Gastrocnemius medialis (tissue), 4 donors: Measurements from ENCODE around the gene UAP1L1. TPM values are rescaled to one million over a fixed set of nuclear protein-coding genes. Genes with fewer than 3 reads are reported as not detected.

Experiments used
- ATAC-seq, 2 donors: fragments of 150-250 bp; one replicate each; pipeline ENCODE4 v1.9.1; 2016
- DNase-seq, 2 donors: peaks; one replicate each; pipeline ENCODE4 v3.0.0-alpha.2; 2019
- H3K27ac ChIP-seq, 4 donors: fragments of 200-600 bp; sonication (generic); 1 replicate in 1 of 4; 2 replicates in 3 of 4; pipeline ENCODE4 v1.5.1; 2016 to 2018; ENCODE audit warnings: mild to moderate bottlenecking in 2 of 4, moderate library complexity in 1 of 4
- H3K27me3 ChIP-seq, 3 donors: fragments of 200-600 bp; sonication (generic) in 2 of 3; 1 replicate in 1 of 3; 2 replicates in 2 of 3; pipeline versions ENCODE4 v1.5.1 to v1.6.0; 2016 to 2019; ENCODE audit warnings: mild to moderate bottlenecking in 1 of 3, moderate library complexity in 1 of 3
- H3K36me3 ChIP-seq, 2 donors: fragments of 200-600 bp; sonication (generic) in 1 of 2; one replicate each; pipeline ENCODE4 v1.5.1; 2017 to 2018
- H3K4me1 ChIP-seq, 2 donors: fragments of 200-600 bp; sonication (generic) in 1 of 2; one replicate each; pipeline ENCODE4 v1.5.1; 2016 to 2017; ENCODE audit warnings: mild to moderate bottlenecking in 2 of 2
- H3K4me3 ChIP-seq, 4 donors: fragments of 200-600 bp; sonication (generic) in 3 of 4; 1 replicate in 1 of 4; 2 replicates in 3 of 4; pipeline ENCODE4 v1.5.1; 2016 to 2019; ENCODE audit warnings: mild to moderate bottlenecking in 2 of 4
- H3K9me3 ChIP-seq, 3 donors: fragments of 200-600 bp; sonication (generic) in 2 of 3; 1 replicate in 1 of 3; 2 replicates in 2 of 3; pipeline ENCODE4 v1.5.1; 2016 to 2019
- CTCF ChIP-seq, 5 experiments: fragments of 450-650 bp in 3 of 5; fragments of 200-600 bp in 2 of 5; sonication (generic) in 2 of 5; IDR thresholded peaks in 4 of 5; conservative IDR thresholded peaks in 1 of 5; 1 replicate in 4 of 5; 2 replicates in 1 of 5; pipeline ENCODE4 v1.5.1; 2016 to 2019; ENCODE audit warnings: antibody characterized with exemption in 5 of 5, mild to moderate bottlenecking in 3 of 5, moderate library complexity in 3 of 5
- POLR2A ChIP-seq, 2 donors: fragments of 450-650 bp; IDR thresholded peaks; one replicate each; pipeline ENCODE4 v1.6.1; 2017; ENCODE audit warnings: antibody characterized with exemption in 2 of 2, mild to moderate bottlenecking in 2 of 2, moderate library complexity in 2 of 2
- in situ Hi-C, 4 donors: fragments of 200-750 bp; cut with MboI; loops; one replicate each; pipeline versions ENCODE4 v1.15.0 to v1.8.0; 2017; ENCODE audit warnings: low sequenced_read_pairs in 4 of 4
- intact Hi-C: fragments of 100-400 bp; cut with DNase I; formaldehyde crosslinking; loops from one replicate; pipeline ENCODE4 v1.15.1; 2023; ENCODE audit warnings: low total_unique reads
- total RNA-seq, 4 donors: library from RNA; depleted of rRNA; stranded (reverse); fragments of >200 nt; gene quantifications; one replicate each; pipeline versions ENCODE4 v1.1.0 to v1.2.3, GENCODE V29; 2016

UAP1L1 gene
- total RNA-seq, 4 donors from 2014 or later: 0.49 to 2.5 (median 1.5) TPM

DNA sequence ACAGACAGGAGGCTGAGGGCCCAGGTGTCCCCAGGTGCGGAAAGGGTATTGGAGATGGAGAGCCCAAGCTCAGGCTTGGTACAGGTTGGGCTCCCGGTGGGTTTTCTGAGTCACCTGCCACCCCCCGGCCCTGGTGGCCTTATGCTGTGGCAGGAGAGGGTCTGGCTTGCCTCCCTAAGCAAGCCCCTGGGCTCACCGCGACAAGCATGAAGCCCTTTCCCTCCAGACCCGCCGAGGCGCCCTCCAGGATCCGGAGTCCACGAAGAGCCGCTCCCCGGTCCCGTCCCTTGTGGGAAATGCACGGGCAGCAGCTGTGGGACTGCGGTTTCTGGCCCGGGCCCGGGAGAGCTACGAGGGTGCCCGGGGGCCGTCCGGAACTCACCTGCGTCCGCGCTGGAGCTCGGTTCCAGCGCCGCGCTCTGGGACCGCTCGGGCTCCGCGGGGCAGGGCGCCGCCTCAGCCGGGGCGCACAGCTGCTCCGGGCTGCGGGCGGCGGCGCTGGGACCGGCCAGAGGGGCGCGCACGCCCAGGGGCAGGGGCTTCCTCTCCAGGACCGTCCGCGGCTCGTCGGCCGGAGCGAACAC is 7.7 kb upstream of the UAP1L1 start:
- Histone ChIP-seq H3K27ac (no peak overlapping the region), H3K36me3 (no peaks in the 10 kb centered on the region), H3K27me3 (peaks cover 0 to 11% (median 5%) of the 10 kb centered on the region in 3 donors), H3K9me3 (no peaks in the 10 kb centered on the region), H3K4me1 (peaks cover 9% of the 10 kb centered on the region in 2 donors), H3K4me3 (no peak overlapping the region)
- in situ Hi-C loops (no loop called here), intact Hi-C loops (no loop called here)
- DNase-seq (no peak), ATAC-seq (no peak)
- TF ChIP-seq POLR2A (IDR thresholded peaks at IDR 0.05) (no peak), CTCF (IDR thresholded peaks at IDR 0.05 in 4 of 5, conservative IDR thresholded peaks at IDR 0.05 in 1 of 5) (no peak)

- DNase-seq (peak; percentile 67 to 79), ATAC-seq (peak; percentile 89 to 94)
- no peaks in the 10 kb centered on the region for H3K9me3 ChIP-seq
- peaks cover 9% of the 10 kb centered on the region in 2 donors for H3K4me1 ChIP-seq
- H3K27me3 ChIP-seq: peaks cover 0 to 11% (median 5%) of the 10 kb centered on the region in 3 donors
- in situ Hi-C loops: no loop called here
- H3K4me3 ChIP-seq: peak within 1 kb of the TSS; percentile 43 to 67 (median 56)
- intact Hi-C loops: no loop called here
- no peaks in the 10 kb centered on the region for H3K36me3 ChIP-seq
- TF ChIP-seq POLR2A (IDR thresholded peaks at IDR 0.05): no peak
- TF ChIP-seq CTCF (IDR thresholded peaks at IDR 0.05 in 4 of 5, conservative IDR thresholded peaks at IDR 0.05 in 1 of 5): no peak
- H3K27ac ChIP-seq: peak within 1 kb of the TSS; percentile 55 to 75 (median 70)
Observed at GRCh38 chr9:137070201-137070905, 7.0 kb upstream of the UAP1L1 start, which contains the start of gene SAPCD2. Gene SAPCD2, minus strand, starts transcription at chr9:137070557. Its CDS starts 97 bp downstream, at chr9:137070460.

DNA sequence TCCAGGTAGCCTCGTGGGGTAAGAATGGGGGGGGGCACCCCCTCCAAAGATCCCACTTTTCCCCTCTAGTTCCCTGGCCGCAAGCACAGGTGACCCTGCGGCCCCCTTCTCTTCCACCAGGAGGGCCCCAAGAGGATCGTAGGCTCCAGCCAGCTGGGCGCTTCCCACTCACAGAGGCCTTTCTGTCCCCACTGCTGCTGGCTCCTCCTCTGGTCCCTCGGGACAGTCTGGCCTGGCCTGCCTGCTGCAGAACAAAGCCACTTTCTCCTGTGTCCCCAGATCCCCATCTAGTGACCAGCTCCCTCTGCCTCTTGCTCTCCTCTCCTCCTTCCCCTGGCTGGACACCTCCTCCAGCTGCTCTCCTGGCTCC is 6.4 kb upstream of the UAP1L1 start:
- Histone ChIP-seq H3K27ac (peak overlapping the region; percentile 55 to 75 (median 70)), H3K27me3 (peaks cover 0 to 11% (median 5%) of the 10 kb centered on the region in 3 donors), H3K36me3 (no peaks in the 10 kb centered on the region), H3K9me3 (no peaks in the 10 kb centered on the region), H3K4me3 (peak overlapping the region; percentile 43 to 67 (median 56)), H3K4me1 (peaks cover 9% of the 10 kb centered on the region in 2 donors)
- ATAC-seq (peak; percentile 24 to 28), DNase-seq (no peak)
- no peak for TF ChIP-seq POLR2A (IDR thresholded peaks at IDR 0.05)
- no peak for TF ChIP-seq CTCF (IDR thresholded peaks at IDR 0.05 in 4 of 5, conservative IDR thresholded peaks at IDR 0.05 in 1 of 5)
- intact Hi-C loops: no loop called here
- in situ Hi-C loops: no loop called here

GRCh38 chr9:137071282-137071681 is 6.0 kb upstream of the UAP1L1 start:
- ATAC-seq: no peak
- intact Hi-C loops (no loop called here), in situ Hi-C loops (no loop called here)
- TF ChIP-seq POLR2A (IDR thresholded peaks at IDR 0.05): no peak
- no peak for TF ChIP-seq CTCF (IDR thresholded peaks at IDR 0.05 in 4 of 5, conservative IDR thresholded peaks at IDR 0.05 in 1 of 5)
- peak overlapping the region in 2 of 4 donors; percentile 71 to 75 for H3K27ac ChIP-seq
- H3K4me1 ChIP-seq: peaks cover 9% of the 10 kb centered on the region in 2 donors
- peaks cover 0 to 11% (median 5%) of the 10 kb centered on the region in 3 donors for H3K27me3 ChIP-seq
- H3K9me3 ChIP-seq: no peaks in the 10 kb centered on the region
- peak overlapping the region in 1 of 4 donors; percentile 51 for H3K4me3 ChIP-seq
- no peak for DNase-seq
- no peaks in the 10 kb centered on the region for H3K36me3 ChIP-seq
